Activated naive CD4-positive, alpha-beta T cell treated with anti-CD3 and anti-CD28 coated beads for 36 hours (primary cell): ENCODE results near the gene CD300LD. TPM values are rescaled to one million over a fixed set of nuclear protein-coding genes. Genes with fewer than 3 reads are reported as not detected.

Experiments used
- CTCF ChIA-PET: fragments of 350-600 bp; sonication (Branson Sonifier 250); formaldehyde crosslinking; loops from one replicate; lab custom pipeline; 2021; ENCODE audit warnings: antibody characterized with exemption; lab: Charles Lee
- DNase-seq: peaks from one replicate; pipeline ENCODE4 v3.0.0-alpha.2; 2020
- H3K27ac Mint-ChIP-seq: one replicate; pipeline ENCODE4 v1.8.0; 2021; ENCODE audit warnings: mild to moderate bottlenecking, mixed read lengths
- H3K27me3 Mint-ChIP-seq: one replicate; pipeline ENCODE4 v1.8.0; 2021; ENCODE audit warnings: low read depth, mixed read lengths
- H3K36me3 Mint-ChIP-seq: one replicate; pipeline ENCODE4 v1.8.0; 2021; ENCODE audit warnings: low read depth, mixed read lengths
- H3K4me1 Mint-ChIP-seq: one replicate; pipeline ENCODE4 v1.8.0; 2021; ENCODE audit warnings: low read depth, mixed read lengths
- H3K4me3 Mint-ChIP-seq: one replicate; pipeline ENCODE4 v1.8.0; 2021; ENCODE audit warnings: mild to moderate bottlenecking, moderate library complexity, mixed read lengths
- H3K9me3 Mint-ChIP-seq: one replicate; pipeline ENCODE4 v1.8.0; 2021; ENCODE audit warnings: mixed read lengths
- intact Hi-C: fragments of 100-400 bp; cut with micrococcal nuclease; formaldehyde crosslinking; loops from one replicate; pipeline ENCODE4 v1.15.1; 2023
- total RNA-seq, 2 experiments: library from RNA; stranded (reverse); gene quantifications; one replicate each; pipeline ENCODE4 v1.2.3, GENCODE V29; 2021

Gene CD300LD
- total RNA-seq, 2 experiments from 2014 or later: not detected

- CTCF ChIA-PET: interaction anchor here (0.5 to 2.0 kb wide), 3 partner anchors 13 to 592 kb away, joined by 5 read pairs; no protein-coding TSS in a partner anchor
- no peaks in the 10 kb centered on the region for H3K9me3 Mint-ChIP-seq
- no peak for DNase-seq
- H3K4me1 Mint-ChIP-seq: peaks cover 9% of the 10 kb centered on the region
- no peak overlapping the region for H3K27ac Mint-ChIP-seq
- H3K4me3 Mint-ChIP-seq: no peak overlapping the region
- H3K27me3 Mint-ChIP-seq: peaks cover 4% of the 10 kb centered on the region
- H3K36me3 Mint-ChIP-seq: no peaks in the 10 kb centered on the region
- intact Hi-C loops: loop anchor here (5.0 kb wide), 1 partner anchor 112 kb away; no protein-coding TSS in a partner anchor
Observed at GRCh38 chr17:74604200-74604599, 12.1 kb upstream of the CD300LD start.

DNA sequence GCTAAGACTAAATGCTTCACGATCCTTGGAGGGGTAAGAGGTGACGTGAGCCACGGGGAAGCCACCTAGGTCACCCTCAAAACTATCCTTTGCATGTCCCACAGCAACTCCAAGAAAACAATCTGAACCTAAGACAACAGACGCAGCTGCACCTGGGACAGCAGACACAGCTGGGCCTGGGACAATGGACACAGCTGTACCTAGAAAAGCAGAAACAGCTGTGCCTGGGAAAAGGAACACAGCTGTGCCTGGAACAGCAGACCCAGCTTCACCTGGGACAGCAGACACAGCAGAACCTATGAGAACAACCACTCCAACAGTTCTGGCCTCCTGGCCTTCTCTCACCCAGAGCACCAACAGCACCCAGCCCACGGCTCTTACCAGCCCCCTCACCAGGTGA, 11.7 kb upstream of the CD300LD start:
- Mint-ChIP-seq H3K27ac (no peak overlapping the region), H3K27me3 (peaks cover 4% of the 10 kb centered on the region), H3K36me3 (no peaks in the 10 kb centered on the region), H3K4me1 (peaks cover 13% of the 10 kb centered on the region), H3K9me3 (no peaks in the 10 kb centered on the region), H3K4me3 (no peak overlapping the region)
- CTCF ChIA-PET: interaction anchor here (0.5 to 2.0 kb wide), 6 partner anchors 12 to 591 kb away, joined by 3 to 5 read pairs (median 5); no protein-coding TSS in a partner anchor
- intact Hi-C loops: loop anchor here (2.0 to 5.0 kb wide), 3 partner anchors 37 to 235 kb away; partner anchors contain the start of gene CD300H
- no peak for DNase-seq

GRCh38 chr17:74603037-74603635, 11.1 kb upstream of the CD300LD start:
- no peaks in the 10 kb centered on the region for H3K9me3 Mint-ChIP-seq
- no peak overlapping the region for H3K4me3 Mint-ChIP-seq
- intact Hi-C loops: loop anchor here (2.0 to 5.0 kb wide), 3 partner anchors 36 to 234 kb away; partner anchors contain the start of gene CD300H
- H3K27ac Mint-ChIP-seq: no peak overlapping the region
- DNase-seq: no peak
- H3K27me3 Mint-ChIP-seq: peaks cover 4% of the 10 kb centered on the region
- H3K4me1 Mint-ChIP-seq: peaks cover 18% of the 10 kb centered on the region
- CTCF ChIA-PET: interaction anchor here (0.7 to 2.0 kb wide), 6 partner anchors 8 to 224 kb away, joined by 3 to 5 read pairs (median 4); no protein-coding TSS in a partner anchor
- no peaks in the 10 kb centered on the region for H3K36me3 Mint-ChIP-seq

GRCh38 chr17:74601944-74602572, 10.0 kb upstream of the CD300LD start:
- CTCF ChIA-PET: interaction anchor here (0.6 kb wide), 1 partner anchor 1495 kb away, joined by 4 read pairs; no protein-coding TSS in a partner anchor
- Mint-ChIP-seq H3K36me3 (no peaks in the 10 kb centered on the region), H3K4me3 (no peak overlapping the region), H3K27ac (no peak overlapping the region), H3K27me3 (peaks cover 4% of the 10 kb centered on the region), H3K4me1 (peaks cover 20% of the 10 kb centered on the region), H3K9me3 (no peaks in the 10 kb centered on the region)
- DNase-seq: peak; percentile 74
- intact Hi-C loops: loop anchor here (2.0 to 5.0 kb wide), 3 partner anchors 35 to 233 kb away; partner anchors contain the start of gene CD300H

- Mint-ChIP-seq H3K27me3 (peaks cover 4% of the 10 kb centered on the region), H3K4me1 (peaks cover 20% of the 10 kb centered on the region), H3K27ac (no peak overlapping the region), H3K4me3 (no peak overlapping the region), H3K9me3 (no peaks in the 10 kb centered on the region), H3K36me3 (no peaks in the 10 kb centered on the region)
- intact Hi-C loops: no loop called here
- no peak for DNase-seq
- CTCF ChIA-PET: no interaction called here
Observed at GRCh38 chr17:74599448-74599939, 7.4 kb upstream of the CD300LD start.

DNA sequence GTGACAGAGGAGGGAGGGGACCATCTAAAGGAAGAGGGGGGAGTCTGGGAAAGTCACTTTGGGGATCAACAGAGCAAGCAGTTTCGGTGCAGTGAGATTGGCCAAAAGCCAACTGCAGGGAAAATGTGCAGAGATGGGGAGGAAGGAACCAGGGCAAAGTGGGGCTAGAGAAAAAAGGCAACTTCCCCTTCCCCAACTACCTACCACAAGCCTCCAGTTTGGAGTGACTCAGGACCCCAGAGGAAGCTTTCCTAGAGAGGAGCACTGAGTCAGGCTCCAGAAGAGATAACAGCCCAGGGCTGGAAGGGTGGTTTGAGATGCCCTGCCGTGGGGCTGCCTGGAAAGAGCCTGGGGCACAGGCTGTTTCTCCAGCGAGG, 6.9 kb upstream of the CD300LD start:
- peaks cover 20% of the 10 kb centered on the region for H3K4me1 Mint-ChIP-seq
- intact Hi-C loops: no loop called here
- H3K27me3 Mint-ChIP-seq: peaks cover 4% of the 10 kb centered on the region
- H3K36me3 Mint-ChIP-seq: no peaks in the 10 kb centered on the region
- no peak overlapping the region for H3K4me3 Mint-ChIP-seq
- no peak for DNase-seq
- CTCF ChIA-PET: no interaction called here
- H3K27ac Mint-ChIP-seq: no peak overlapping the region
- no peaks in the 10 kb centered on the region for H3K9me3 Mint-ChIP-seq

DNA sequence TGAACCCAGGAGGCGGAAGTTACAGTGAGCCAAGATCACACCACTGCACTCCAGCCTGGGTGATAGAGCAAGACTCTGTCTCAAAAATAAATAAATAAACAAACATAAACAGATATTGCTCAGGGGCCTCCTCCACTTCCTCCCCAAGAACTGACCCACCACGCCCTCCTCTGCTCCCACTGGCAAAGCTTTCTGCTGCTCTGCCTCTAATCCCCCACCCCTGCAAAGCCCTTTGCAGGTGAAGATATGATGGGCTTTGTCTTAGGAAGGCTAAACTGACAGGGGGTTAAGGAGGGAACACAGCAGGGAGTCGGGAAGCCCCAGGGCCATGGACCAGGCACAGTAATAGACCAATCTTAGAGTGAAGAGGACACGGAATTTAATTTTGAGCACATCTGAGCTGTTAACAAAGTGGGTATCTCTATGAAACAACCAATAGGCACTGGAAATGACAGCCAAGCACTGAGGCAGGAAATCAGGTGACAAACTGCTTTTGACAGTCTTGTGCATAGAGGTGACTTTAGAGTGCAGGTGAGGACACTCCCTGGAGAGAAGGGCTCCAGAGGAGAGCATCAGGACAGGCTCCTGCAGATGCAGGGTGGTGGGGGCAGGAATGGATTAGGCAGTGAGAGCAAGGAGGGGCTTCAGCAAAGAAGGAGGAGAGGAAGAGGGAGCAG, 6.4 kb upstream of the CD300LD start:
- CTCF ChIA-PET: no interaction called here

GRCh38 chr17:74597069-74597790, 5.1 kb upstream of the CD300LD start:
- intact Hi-C loops: no loop called here
- no peak overlapping the region for H3K4me3 Mint-ChIP-seq
- CTCF ChIA-PET: interaction anchor here (0.8 kb wide), 1 partner anchor 26 kb away, joined by 5 read pairs; no protein-coding TSS in a partner anchor
- H3K4me1 Mint-ChIP-seq: peaks cover 26% of the 10 kb centered on the region
- no peak for DNase-seq
- H3K27ac Mint-ChIP-seq: no peak overlapping the region
- H3K36me3 Mint-ChIP-seq: no peaks in the 10 kb centered on the region
- H3K9me3 Mint-ChIP-seq: no peaks in the 10 kb centered on the region
- H3K27me3 Mint-ChIP-seq: peaks cover 3% of the 10 kb centered on the region

More for the DNA sequence above, 6.4 kb upstream of the CD300LD start:
- peak; percentile 15 for DNase-seq
- Mint-ChIP-seq H3K4me3 (no peak overlapping the region), H3K9me3 (no peaks in the 10 kb centered on the region), H3K27ac (peak overlapping the region; percentile 5), H3K4me1 (peaks cover 20% of the 10 kb centered on the region), H3K36me3 (no peaks in the 10 kb centered on the region), H3K27me3 (peaks cover 4% of the 10 kb centered on the region)
- intact Hi-C loops: no loop called here

- Mint-ChIP-seq H3K27me3 (no peaks in the 10 kb centered on the region), H3K27ac (no peak overlapping the region), H3K4me3 (no peak overlapping the region), H3K9me3 (no peaks in the 10 kb centered on the region), H3K4me1 (peaks cover 29% of the 10 kb centered on the region), H3K36me3 (no peaks in the 10 kb centered on the region)
- no peak for DNase-seq
- intact Hi-C loops: no loop called here
- CTCF ChIA-PET: no interaction called here
Observed at GRCh38 chr17:74595037-74595750, 3.1 kb upstream of the CD300LD start.

DNA sequence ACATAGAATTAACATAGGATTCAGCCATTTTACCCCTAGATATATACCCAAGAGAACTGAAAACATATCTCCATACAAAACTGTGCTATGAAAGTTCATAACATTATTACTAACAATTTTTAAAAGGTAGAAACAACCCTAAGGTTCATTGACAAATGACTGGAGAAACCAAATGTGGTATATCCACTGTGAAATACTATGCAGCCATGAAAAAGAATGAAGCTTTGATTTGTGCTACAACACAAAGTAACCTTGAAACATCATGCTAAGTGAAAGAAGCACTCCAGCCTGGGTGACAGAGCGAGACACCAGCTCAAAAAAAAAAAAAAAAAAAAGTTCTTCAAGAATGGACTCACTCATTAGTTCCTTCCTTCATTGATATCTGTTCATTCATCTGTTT, 580 bp downstream of the CD300LD start:
- DNase-seq: no peak
- Mint-ChIP-seq H3K27me3 (no peaks in the 10 kb centered on the region), H3K4me3 (no peak overlapping the region), H3K9me3 (no peaks in the 10 kb centered on the region), H3K27ac (no peak overlapping the region), H3K36me3 (no peaks in the 10 kb centered on the region), H3K4me1 (peaks cover 14% of the 10 kb centered on the region)
- intact Hi-C loops: no loop called here
- CTCF ChIA-PET: interaction anchor here (0.7 to 0.9 kb wide), 3 partner anchors 12 to 179 kb away, joined by 3 to 5 read pairs (median 5); no protein-coding TSS in a partner anchor

- no peaks in the 10 kb centered on the region for H3K4me1 Mint-ChIP-seq
- no peaks in the 10 kb centered on the region for H3K9me3 Mint-ChIP-seq
- no peak for DNase-seq
- H3K36me3 Mint-ChIP-seq: no peaks in the 10 kb centered on the region
- intact Hi-C loops: no loop called here
- H3K4me3 Mint-ChIP-seq: no peak overlapping the region
- CTCF ChIA-PET: no interaction called here
- H3K27ac Mint-ChIP-seq: no peak overlapping the region
- H3K27me3 Mint-ChIP-seq: no peaks in the 10 kb centered on the region
Observed at GRCh38 chr17:74585711-74586110, 6.4 kb downstream of the CD300LD start.
